Esophagus muscularis mucosa (tissue), 3 donors: ENCODE measurements around the gene CHD2.

Source experiments
- EP300 ChIP-seq: sonication (generic); formaldehyde crosslinking; IDR thresholded peaks from one replicate; pipeline ENCODE4 v1.6.1; 2017; ENCODE audit warnings: antibody characterized with exemption
- TF ChIP-seq, protein P1 (sequence below), 3 experiments: fragments of 200-600 bp in 2 of 3; fragments of 450-650 bp in 1 of 3; sonication (generic) in 2 of 3; IDR thresholded peaks; one replicate each; pipeline ENCODE4 v1.5.1; 2017 to 2019; ENCODE audit warnings: antibody characterized with exemption in 3 of 3, mild to moderate bottlenecking in 2 of 3, moderate library complexity in 1 of 3

DNA sequence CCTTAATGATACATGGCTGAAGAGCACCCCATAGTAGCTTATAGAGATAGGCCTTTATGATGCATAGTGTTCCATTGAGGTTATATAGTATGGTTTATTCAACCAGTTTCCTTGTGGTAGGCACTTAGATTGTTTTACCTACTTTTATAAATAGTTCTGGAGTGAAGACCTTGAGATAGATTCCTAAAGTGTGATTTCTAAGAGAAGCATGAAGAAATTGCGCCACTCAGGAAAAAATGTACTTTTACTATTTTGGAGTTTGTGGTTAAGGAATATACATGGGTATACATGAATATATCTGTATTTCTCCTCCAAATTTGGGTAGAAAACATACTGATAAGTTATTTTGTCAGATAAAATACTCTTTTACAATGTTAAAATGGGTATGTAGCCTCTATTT, 70.5 kb downstream of the CHD2 start:
- TF ChIP-seq, protein P1, sequence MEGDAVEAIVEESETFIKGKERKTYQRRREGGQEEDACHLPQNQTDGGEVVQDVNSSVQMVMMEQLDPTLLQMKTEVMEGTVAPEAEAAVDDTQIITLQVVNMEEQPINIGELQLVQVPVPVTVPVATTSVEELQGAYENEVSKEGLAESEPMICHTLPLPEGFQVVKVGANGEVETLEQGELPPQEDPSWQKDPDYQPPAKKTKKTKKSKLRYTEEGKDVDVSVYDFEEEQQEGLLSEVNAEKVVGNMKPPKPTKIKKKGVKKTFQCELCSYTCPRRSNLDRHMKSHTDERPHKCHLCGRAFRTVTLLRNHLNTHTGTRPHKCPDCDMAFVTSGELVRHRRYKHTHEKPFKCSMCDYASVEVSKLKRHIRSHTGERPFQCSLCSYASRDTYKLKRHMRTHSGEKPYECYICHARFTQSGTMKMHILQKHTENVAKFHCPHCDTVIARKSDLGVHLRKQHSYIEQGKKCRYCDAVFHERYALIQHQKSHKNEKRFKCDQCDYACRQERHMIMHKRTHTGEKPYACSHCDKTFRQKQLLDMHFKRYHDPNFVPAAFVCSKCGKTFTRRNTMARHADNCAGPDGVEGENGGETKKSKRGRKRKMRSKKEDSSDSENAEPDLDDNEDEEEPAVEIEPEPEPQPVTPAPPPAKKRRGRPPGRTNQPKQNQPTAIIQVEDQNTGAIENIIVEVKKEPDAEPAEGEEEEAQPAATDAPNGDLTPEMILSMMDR (IDR thresholded peaks at IDR 0.05): no peak
- TF ChIP-seq EP300: no peak
